Smooth muscle cell of the brain vasculature (primary cell): ENCODE results near the gene CIB4.

Experiments used
- DNase-seq: peaks from one replicate; pipeline ENCODE4 v3.0.0-alpha.2; 2012; ENCODE audit warnings: low read depth, low spot score

The CIB4 gene

GRCh38 chr2:26640781-26641564 is at the start of gene CIB4:
TSS of gene CIB4 (minus strand) at chr2:26641366. CDS start at chr2:26641314, 52 bp downstream.
- no peak for DNase-seq

- no peak for DNase-seq
Measured at GRCh38 chr2:26687801-26688200, 46.6 kb upstream of the CIB4 start.

DNA sequence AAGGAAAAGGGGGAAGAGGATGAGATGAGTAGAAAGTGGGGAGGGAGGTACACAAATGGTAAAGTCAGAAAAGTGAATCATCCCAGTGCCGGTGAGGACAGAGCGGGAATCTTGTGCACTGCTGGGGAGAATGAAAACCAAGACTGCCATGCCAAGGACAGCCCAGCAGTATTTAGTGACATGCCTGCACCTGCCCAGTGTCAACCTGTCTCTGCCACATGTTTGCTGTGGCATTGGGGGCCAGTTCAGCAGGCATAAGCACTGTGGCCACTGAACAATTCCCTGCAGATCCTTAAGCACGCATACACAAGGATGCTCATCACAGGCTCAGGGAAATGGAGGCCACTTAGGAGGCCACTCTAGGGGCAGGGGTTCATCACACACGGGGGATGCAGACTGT is 46.2 kb upstream of the CIB4 start:
- DNase-seq: no peak

GRCh38 chr2:26685989-26686839 is 45.0 kb upstream of the CIB4 start:
- no peak for DNase-seq

- no peak for DNase-seq
Measured at GRCh38 chr2:26685341-26685740, 44.2 kb upstream of the CIB4 start.

GRCh38 chr2:26683583-26683982 is 42.4 kb upstream of the CIB4 start:
- DNase-seq: no peak

DNA sequence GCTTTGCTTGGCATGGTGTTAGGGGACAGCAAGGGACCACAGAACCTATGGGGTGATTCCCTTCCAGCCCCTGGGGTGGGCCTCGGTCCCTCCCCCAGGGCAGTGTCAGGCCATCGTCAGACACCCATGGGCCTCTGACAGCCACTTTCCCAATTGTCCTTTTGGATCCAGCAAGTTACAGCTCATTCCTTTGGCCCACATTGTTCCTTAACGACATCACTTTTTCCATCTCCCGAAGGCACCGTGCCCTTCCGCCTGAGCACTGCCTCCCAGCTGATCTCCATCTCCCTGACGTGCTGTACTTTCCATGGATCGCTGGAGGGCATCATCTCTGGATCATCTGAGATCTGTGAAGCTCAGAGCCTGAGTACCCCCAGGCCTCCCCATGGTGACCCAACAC is 41.0 kb upstream of the CIB4 start:
- no peak for DNase-seq

DNA sequence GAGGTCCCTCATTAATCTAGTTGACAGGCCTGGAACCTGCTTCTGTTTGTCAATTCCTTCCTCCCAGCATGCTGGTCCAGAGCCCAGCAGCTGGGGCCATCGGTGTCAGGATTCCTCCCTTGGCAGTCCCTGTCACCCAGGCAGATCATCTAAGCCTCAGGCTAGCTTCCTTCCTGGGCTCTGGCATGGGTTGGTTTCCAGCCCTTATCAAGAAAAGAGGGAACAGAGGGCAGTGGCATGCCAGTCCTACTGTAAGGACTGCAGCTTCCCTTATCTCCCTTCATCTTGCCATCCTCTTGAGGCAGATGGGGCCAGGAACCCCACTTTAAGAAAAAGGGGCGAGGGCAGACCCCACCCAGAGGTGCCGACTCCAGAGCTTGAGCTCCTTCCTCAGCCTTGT is 40.5 kb upstream of the CIB4 start:
- DNase-seq: no peak

- no peak for DNase-seq
Measured at GRCh38 chr2:26679867-26680266, 38.7 kb upstream of the CIB4 start.

- DNase-seq: no peak
Measured at GRCh38 chr2:26678035-26678434, 36.9 kb upstream of the CIB4 start.

DNA sequence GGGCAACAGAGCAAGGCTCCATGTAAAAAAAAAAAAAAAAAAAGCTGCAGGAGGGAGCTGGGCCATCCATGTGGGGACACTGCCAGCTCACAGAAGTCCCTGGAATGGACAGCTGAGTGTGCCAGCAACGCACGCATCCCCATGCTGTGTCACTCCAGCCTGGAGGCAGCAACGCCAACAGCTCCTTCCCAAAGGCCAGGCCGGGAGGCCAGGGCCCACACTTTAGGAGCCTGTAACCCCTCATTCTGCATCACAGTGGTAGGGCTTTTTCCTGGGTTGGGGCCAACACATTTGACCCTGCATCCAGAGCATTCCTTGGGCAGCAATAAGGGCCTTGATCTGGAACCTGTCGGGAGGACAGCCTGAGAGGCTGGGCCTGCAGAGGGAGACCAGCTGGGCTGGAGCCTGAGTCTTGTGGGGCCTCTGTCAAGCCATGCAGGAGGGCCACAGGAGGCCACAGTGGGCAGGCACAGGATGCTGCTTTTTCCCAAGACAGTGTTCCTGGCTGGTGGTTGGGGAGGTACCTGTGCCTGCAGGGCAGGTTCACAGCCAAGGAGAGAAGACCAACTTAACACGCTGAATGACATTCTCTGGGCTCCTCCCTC is 34.6 kb upstream of the CIB4 start:
- no peak for DNase-seq

DNA sequence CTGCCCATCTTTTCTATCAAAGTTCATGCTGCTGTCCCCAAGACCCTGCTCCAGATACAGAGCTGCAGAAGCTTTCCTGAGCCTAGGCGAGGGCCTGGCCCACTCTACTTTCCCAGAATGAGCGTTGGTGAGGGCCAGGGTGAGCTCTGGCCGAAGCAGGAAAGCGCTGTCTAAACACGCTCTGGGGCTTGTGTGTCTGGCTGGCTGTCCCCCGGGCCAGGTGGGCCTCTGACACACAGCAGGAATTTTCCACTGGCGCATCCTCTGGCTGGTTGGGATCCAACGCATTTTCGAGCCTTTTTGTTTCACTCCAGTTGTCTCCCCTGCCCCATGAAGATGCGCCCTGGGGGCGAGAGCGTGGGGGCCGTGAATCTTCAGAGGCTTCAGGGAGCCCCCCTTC is 33.6 kb upstream of the CIB4 start:
- DNase-seq: no peak

GRCh38 chr2:26674002-26674751 is 33.0 kb upstream of the CIB4 start:
- DNase-seq: no peak

DNA sequence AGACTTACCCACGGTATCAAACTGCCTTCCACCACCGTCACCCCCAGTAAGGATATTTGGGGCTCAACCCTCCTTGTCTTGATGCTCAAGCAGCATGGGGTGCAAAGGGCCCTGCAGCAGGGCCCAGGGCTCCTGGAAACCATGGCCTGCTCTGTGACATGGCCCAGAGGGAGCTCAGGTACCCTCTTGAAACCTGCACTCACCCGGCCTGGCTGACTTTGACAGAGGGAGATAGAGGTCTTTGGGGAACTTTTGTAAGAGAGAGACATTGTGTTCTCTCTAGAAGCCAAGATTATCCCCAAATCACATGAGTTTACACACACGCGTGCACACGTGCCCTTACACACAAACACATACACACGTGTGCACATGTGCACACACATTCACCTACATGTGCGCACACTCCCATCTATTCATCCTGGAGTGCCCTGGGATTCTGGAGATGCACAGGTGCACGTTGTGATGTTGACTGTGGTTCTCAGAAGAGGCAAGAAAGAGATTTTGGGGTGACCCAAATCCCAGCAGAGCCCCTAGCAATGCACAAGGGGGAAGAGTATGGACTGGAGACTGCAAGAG is 31.7 kb upstream of the CIB4 start:
- no peak for DNase-seq

- no peak for DNase-seq
Measured at GRCh38 chr2:26672112-26672817, 31.1 kb upstream of the CIB4 start.

DNA sequence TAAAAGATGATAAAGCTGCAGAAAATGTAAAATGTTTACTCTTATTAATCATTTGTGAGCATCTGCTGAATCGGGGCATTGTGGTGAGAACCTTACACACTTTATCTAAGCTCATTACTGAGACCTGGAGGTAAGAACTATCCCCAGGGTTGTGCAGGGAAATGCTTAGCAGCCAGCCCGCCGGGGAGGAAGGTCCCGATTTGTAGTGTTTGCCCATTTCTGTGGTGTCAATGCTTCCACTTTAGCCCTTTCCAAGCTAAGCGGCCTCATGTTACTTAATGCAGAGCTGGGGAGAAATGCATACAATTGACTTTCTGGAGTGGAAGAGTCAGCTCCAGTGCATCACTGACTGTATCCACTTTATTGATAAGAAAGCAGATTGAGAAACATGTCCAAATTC is 30.5 kb upstream of the CIB4 start:
- DNase-seq: no peak

- no peak for DNase-seq
Measured at GRCh38 chr2:26670931-26671460, 29.8 kb upstream of the CIB4 start.

- no peak for DNase-seq
Measured at GRCh38 chr2:26670171-26670570, 29.0 kb upstream of the CIB4 start.

- no peak for DNase-seq
Measured at GRCh38 chr2:26668856-26669750, 27.9 kb upstream of the CIB4 start.

GRCh38 chr2:26668041-26668440 is 26.9 kb upstream of the CIB4 start:
- DNase-seq: no peak
